ENCODE measurements around the gene PEA15. TPM values are rescaled to one million over a fixed set of nuclear protein-coding genes. Genes with fewer than 3 reads are reported as not detected.
A peak's percentile ranks its signal among the peaks of the same experiment; 100 is the strongest.

Gene PEA15
- total RNA-seq, 1 experiment from 2014 or later, result 94.3 TPM

DNA sequence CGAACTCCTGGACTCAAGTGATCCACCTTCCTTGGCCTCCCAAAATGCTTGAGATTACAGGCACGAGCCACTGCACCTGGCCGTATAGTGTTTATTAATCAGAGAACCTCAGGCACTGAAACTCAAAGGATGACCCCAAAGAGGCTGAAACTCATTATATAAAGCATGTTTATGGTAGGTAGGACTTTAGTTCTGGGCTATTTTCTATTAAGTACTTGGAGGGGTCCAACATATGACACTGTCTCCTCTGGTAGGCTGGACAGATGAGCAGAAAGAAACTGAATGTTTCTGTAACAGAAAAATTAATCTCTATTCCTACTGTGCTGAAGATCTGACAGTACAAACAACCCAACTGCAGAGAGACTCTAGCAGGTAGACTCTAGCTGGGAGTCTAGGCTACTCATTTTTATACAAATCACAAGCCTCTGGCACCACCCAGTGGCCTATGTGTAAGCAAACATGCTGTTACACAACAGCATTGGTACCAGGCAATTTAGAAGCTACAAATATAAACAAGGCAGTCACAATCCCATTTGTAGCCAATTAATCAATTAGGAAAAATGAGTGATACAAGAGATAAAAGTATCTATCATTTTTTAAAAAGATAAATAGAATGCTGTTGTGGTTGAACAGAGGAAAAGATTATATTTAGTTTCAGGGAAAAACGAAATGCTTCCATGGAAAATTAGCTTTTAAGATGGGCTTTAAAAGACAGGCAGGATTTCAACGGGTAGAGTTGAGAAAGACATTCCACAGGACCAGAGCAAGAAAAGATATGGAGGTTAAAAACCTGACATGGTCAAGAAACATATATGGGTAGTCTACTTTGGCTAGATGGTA, 46.7 kb downstream of the PEA15 start:
- ChIA-PET CTCF (interaction anchor here (0.5 to 1.6 kb wide), 12 partner anchors 11 to 150 kb away, joined by 3 to 18 read pairs (median 5); partner anchors contain the start of genes CASQ1 and DCAF8), POLR2A (interaction anchor here (1.3 kb wide), 1 partner anchor 10 kb away, joined by 5 read pairs; the partner anchor contains the start of gene DCAF8)
- BruUV-seq (replicated peaks), result no TSS peak
- Histone ChIP-seq H3K27me3 (ENCODE audit: control insufficient read depth, insufficient read depth, low read length) (no peaks in the 10 kb centered on the region), H3K4me1 (ENCODE audit: control insufficient read depth, insufficient read depth, low read length) (no peaks in the 10 kb centered on the region), H3K4me3 (ENCODE audit: low read depth in 2 of 2, low read length in 2 of 2) (no peak overlapping the region), H3K9me3 (ENCODE audit: control insufficient read depth, insufficient read depth, low read depth, low read length) (no peaks in the 10 kb centered on the region), H3K27ac (ENCODE audit: low read length) (no peak overlapping the region), H3K36me3 (ENCODE audit: control insufficient read depth, insufficient read depth, low read length) (no peaks in the 10 kb centered on the region; the same call in 1 of the 2 replicates)
- ATAC-seq (peak; percentile 97), DNase-seq (ENCODE audit: low read depth, low spot score) (no peak)
- in situ Hi-C loops (cut with HindIII; ENCODE audit: low pct_unique_long_range_greater_than_20kb, low sequenced_read_pairs) (no loop called here), intact Hi-C loops (cut with micrococcal nuclease; ENCODE audit: unreplicated experiment) (loop anchor here (2.0 kb wide), 2 partner anchors 59 to 151 kb away; no protein-coding TSS in a partner anchor)
- TF ChIP-seq, protein P1, sequence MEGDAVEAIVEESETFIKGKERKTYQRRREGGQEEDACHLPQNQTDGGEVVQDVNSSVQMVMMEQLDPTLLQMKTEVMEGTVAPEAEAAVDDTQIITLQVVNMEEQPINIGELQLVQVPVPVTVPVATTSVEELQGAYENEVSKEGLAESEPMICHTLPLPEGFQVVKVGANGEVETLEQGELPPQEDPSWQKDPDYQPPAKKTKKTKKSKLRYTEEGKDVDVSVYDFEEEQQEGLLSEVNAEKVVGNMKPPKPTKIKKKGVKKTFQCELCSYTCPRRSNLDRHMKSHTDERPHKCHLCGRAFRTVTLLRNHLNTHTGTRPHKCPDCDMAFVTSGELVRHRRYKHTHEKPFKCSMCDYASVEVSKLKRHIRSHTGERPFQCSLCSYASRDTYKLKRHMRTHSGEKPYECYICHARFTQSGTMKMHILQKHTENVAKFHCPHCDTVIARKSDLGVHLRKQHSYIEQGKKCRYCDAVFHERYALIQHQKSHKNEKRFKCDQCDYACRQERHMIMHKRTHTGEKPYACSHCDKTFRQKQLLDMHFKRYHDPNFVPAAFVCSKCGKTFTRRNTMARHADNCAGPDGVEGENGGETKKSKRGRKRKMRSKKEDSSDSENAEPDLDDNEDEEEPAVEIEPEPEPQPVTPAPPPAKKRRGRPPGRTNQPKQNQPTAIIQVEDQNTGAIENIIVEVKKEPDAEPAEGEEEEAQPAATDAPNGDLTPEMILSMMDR (IDR thresholded peaks at IDR 0.05), result peak; percentile 74
- TF ChIP-seq, protein P2, sequence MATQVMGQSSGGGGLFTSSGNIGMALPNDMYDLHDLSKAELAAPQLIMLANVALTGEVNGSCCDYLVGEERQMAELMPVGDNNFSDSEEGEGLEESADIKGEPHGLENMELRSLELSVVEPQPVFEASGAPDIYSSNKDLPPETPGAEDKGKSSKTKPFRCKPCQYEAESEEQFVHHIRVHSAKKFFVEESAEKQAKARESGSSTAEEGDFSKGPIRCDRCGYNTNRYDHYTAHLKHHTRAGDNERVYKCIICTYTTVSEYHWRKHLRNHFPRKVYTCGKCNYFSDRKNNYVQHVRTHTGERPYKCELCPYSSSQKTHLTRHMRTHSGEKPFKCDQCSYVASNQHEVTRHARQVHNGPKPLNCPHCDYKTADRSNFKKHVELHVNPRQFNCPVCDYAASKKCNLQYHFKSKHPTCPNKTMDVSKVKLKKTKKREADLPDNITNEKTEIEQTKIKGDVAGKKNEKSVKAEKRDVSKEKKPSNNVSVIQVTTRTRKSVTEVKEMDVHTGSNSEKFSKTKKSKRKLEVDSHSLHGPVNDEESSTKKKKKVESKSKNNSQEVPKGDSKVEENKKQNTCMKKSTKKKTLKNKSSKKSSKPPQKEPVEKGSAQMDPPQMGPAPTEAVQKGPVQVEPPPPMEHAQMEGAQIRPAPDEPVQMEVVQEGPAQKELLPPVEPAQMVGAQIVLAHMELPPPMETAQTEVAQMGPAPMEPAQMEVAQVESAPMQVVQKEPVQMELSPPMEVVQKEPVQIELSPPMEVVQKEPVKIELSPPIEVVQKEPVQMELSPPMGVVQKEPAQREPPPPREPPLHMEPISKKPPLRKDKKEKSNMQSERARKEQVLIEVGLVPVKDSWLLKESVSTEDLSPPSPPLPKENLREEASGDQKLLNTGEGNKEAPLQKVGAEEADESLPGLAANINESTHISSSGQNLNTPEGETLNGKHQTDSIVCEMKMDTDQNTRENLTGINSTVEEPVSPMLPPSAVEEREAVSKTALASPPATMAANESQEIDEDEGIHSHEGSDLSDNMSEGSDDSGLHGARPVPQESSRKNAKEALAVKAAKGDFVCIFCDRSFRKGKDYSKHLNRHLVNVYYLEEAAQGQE (IDR thresholded peaks at IDR 0.05; ENCODE audit: insufficient read depth in 1 of 2, low read depth in 2 of 2, low read length in 1 of 2), result no peak
- no peak for TF ChIP-seq POLR2AphosphoS5 (IDR thresholded peaks at IDR 0.05; ENCODE audit: low read depth, low read length)

DNA sequence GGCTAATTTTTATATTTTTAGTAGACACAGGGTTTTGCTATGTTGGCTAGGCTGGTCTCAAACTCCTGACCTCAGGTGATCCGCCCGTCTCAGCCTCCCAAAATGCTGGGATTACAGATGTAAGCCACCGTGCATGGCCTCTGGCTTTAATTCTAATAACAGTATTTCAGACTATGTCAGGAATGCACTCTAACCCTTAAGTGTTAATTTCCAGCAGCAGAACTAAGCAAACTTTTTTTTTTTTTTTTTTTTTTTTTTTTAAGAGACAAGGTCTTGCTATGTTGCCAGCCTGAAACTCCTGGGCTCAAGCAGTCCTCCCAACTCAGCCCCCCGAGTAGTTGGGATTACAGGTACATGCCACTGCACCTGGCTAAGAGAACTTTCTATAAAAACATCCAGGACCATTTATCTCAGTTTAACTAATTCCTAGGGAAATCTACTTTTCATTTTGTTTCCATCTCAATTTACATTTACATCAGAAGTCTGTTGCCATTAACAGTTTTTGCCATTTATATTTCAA, 50.7 kb downstream of the PEA15 start:
- no peak for TF ChIP-seq POLR2AphosphoS5 (IDR thresholded peaks at IDR 0.05; ENCODE audit: low read depth, low read length)
- TF ChIP-seq, protein P2 (IDR thresholded peaks at IDR 0.05; ENCODE audit: insufficient read depth in 1 of 2, low read depth in 2 of 2, low read length in 1 of 2), result no peak
- TF ChIP-seq SIN3A (IDR thresholded peaks at IDR 0.05; ENCODE audit: borderline replicate concordance, insufficient read depth, low read depth, low read length), result no peak
- TF ChIP-seq, protein P1 (IDR thresholded peaks at IDR 0.05), result no peak
- no peak for TF ChIP-seq TCF7L2 (IDR thresholded peaks at IDR 0.05; ENCODE audit: low read depth, low read length)
- Histone ChIP-seq H3K4me1 (ENCODE audit: control insufficient read depth, insufficient read depth, low read length) (peaks cover 20% of the 10 kb centered on the region), H3K9me3 (ENCODE audit: control insufficient read depth, insufficient read depth, low read depth, low read length) (no peaks in the 10 kb centered on the region), H3K27ac (ENCODE audit: low read length) (no peak overlapping the region), H3K4me3 (ENCODE audit: low read depth in 2 of 2, low read length in 2 of 2) (no peak overlapping the region), H3K27me3 (ENCODE audit: control insufficient read depth, insufficient read depth, low read length) (no peaks in the 10 kb centered on the region), H3K36me3 (ENCODE audit: control insufficient read depth, insufficient read depth, low read length) (no peaks in the 10 kb centered on the region; the same call in 1 of the 2 replicates)
- ChIA-PET POLR2A (no interaction called here), CTCF (no interaction called here)
- intact Hi-C loops (cut with micrococcal nuclease; ENCODE audit: unreplicated experiment), result no loop called here
- no TSS peak for BruUV-seq (replicated peaks)
- in situ Hi-C loops (cut with HindIII; ENCODE audit: low pct_unique_long_range_greater_than_20kb, low sequenced_read_pairs), result no loop called here
- ATAC-seq (no peak), DNase-seq (ENCODE audit: low read depth, low spot score) (no peak)
